Panc1 (cell line): ENCODE measurements around the gene ECHDC1. TPM values are rescaled to one million over a fixed set of nuclear protein-coding genes. Genes with fewer than 3 reads are reported as not detected.

Experiments
- ATAC-seq: fragments of 200-7000 bp; cut with Tn5 transposase; 2 replicates; pipeline ENCODE4 v1.9.1; 2020; ENCODE audit warnings: mild to moderate bottlenecking, moderate library complexity
- BruUV-seq: library from RNA; stranded (reverse); fragments of 400-500 nt; replicated peaks from 2 replicates; lab custom pipeline; 2021; lab: Mats Ljungman, UMichigan
- CTCF ChIA-PET: fragments of 300-600 bp; sonication (Branson Sonifier 250); formaldehyde crosslinking; loops from one replicate; lab custom pipeline; 2022; ENCODE audit warnings: antibody characterized with exemption; lab: Charles Lee
- POLR2A ChIA-PET: fragments of 300-600 bp; sonication (Branson Sonifier 250); formaldehyde crosslinking; loops from one replicate; lab custom pipeline; 2022; ENCODE audit warnings: antibody characterized with exemption; lab: Charles Lee
- DNase-seq: peaks from one replicate; pipeline ENCODE4 v3.0.0-alpha.2; 2010; ENCODE audit warnings: low read depth, low spot score
- H3K27ac ChIP-seq: 2 replicates; pipeline ENCODE4 v1.5.1; 2011; ENCODE audit warnings: mild to moderate bottlenecking, low read length, inconsistent platforms
- H3K27me3 ChIP-seq: fragments of 200-500 bp; sonication (Bioruptor generic); 2 replicates; pipeline ENCODE4 v1.6.0; 2014; ENCODE audit warnings: low read length, inconsistent platforms; ENCODE audit not compliant: control insufficient read depth, insufficient read depth
- H3K36me3 ChIP-seq: fragments of 200-500 bp; sonication (Bioruptor generic); 2 replicates; pipeline ENCODE4 v1.5.1; 2014; ENCODE audit warnings: inconsistent platforms, mild to moderate bottlenecking, low read length, moderate library complexity; ENCODE audit not compliant: control insufficient read depth, insufficient read depth
- H3K4me1 ChIP-seq: 2 replicates; pipeline ENCODE4 v1.5.1; 2011; ENCODE audit warnings: inconsistent platforms, mild to moderate bottlenecking, low read length, moderate library complexity; ENCODE audit not compliant: control insufficient read depth, insufficient read depth
- H3K4me3 ChIP-seq, 2 experiments: 2 replicates each; pipeline ENCODE4 v1.5.1; 2011 to 2012; ENCODE audit warnings: low read depth in 2 of 2, low read length in 2 of 2, mild to moderate bottlenecking in 2 of 2, inconsistent platforms in 1 of 2, moderate library complexity in 1 of 2
- H3K9me3 ChIP-seq: fragments of 200-500 bp; sonication (Bioruptor generic); 2 replicates; pipeline ENCODE4 v1.5.1; 2014; ENCODE audit warnings: low read depth, mild to moderate bottlenecking, inconsistent platforms, low read length, moderate library complexity; ENCODE audit not compliant: control insufficient read depth, insufficient read depth
- POLR2AphosphoS5 ChIP-seq: IDR thresholded peaks from 2 replicates; pipeline ENCODE4 v1.6.1; 2012; ENCODE audit warnings: mild to moderate bottlenecking, low read depth, low read length, moderate library complexity
- REST ChIP-seq, 2 experiments: IDR thresholded peaks; 2 replicates each; pipeline ENCODE4 v1.6.1; 2011 to 2012; ENCODE audit warnings: low read depth in 2 of 2, control low read depth in 1 of 2, low read length in 1 of 2, mild to moderate bottlenecking in 1 of 2, moderate library complexity in 1 of 2; ENCODE audit not compliant: insufficient read depth in 1 of 2
- SIN3A ChIP-seq: IDR thresholded peaks from 2 replicates; pipeline ENCODE4 v1.6.1; 2012; ENCODE audit warnings: low read depth, mild to moderate bottlenecking, low read length, moderate library complexity, borderline replicate concordance; ENCODE audit not compliant: insufficient read depth
- TCF7L2 ChIP-seq: IDR thresholded peaks from 2 replicates; pipeline ENCODE4 v1.6.1; 2011; ENCODE audit warnings: mild to moderate bottlenecking, low read depth, low read length, inconsistent platforms
- in situ Hi-C: cut with HindIII; loops from 2 replicates; pipeline ENCODE4 v1.10.0; 2016; ENCODE audit warnings: low sequenced_read_pairs, low pct_unique_long_range_greater_than_20kb
- intact Hi-C: fragments of 100-400 bp; cut with micrococcal nuclease; formaldehyde crosslinking; loops from one replicate; pipeline ENCODE4 v1.10.0; 2022; ENCODE audit not compliant: unreplicated experiment
- total RNA-seq: library from RNA; stranded (reverse); gene quantifications from one replicate; pipeline ENCODE4 v1.2.1, GENCODE V29; 2021; ENCODE audit not compliant: unreplicated experiment
- TF ChIP-seq, protein P1 (sequence below): fragments of 450-650 bp; IDR thresholded peaks from 2 replicates; pipeline ENCODE4 v1.5.1; 2017; ENCODE audit warnings: mild to moderate bottlenecking

ECHDC1 gene
- total RNA-seq, 1 experiment from 2014 or later, result 81.9 TPM

DNA sequence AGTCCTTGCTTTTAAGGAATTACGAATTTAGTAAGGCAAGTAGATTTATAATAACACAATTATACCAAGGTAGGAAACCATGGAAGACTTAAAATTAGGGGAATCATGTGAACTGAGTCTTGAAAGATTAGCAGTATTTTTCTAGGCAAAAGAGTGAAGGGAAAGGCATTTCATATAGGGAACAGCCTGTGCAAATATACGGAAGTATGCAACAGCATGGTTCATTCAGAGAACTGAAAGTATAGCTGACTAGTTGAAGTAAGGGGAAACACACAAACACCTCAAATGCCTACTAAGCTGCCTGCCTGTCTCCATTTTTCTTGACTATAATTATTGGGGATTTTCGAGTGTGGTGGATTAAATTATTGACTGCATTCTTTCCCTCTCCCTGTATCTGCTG, 39.0 kb upstream of the ECHDC1 start:
- DNase-seq (no peak), ATAC-seq (no peak)
- no peak overlapping the region for H3K4me3 ChIP-seq
- no TSS peak for BruUV-seq
- no peaks in the 10 kb centered on the region for H3K36me3 ChIP-seq
- POLR2A ChIA-PET, result no interaction called here
- H3K9me3 ChIP-seq, result no peaks in the 10 kb centered on the region
- intact Hi-C loops, result no loop called here
- H3K27me3 ChIP-seq, result no peaks in the 10 kb centered on the region
- TF ChIP-seq POLR2AphosphoS5 (no peak), REST (IDR thresholded peaks at IDR 0.05; ENCODE audit: insufficient read depth in 1 of 2, low read depth in 2 of 2, low read length in 1 of 2) (no peak), TCF7L2 (no peak), SIN3A (no peak)
- TF ChIP-seq, protein P1, sequence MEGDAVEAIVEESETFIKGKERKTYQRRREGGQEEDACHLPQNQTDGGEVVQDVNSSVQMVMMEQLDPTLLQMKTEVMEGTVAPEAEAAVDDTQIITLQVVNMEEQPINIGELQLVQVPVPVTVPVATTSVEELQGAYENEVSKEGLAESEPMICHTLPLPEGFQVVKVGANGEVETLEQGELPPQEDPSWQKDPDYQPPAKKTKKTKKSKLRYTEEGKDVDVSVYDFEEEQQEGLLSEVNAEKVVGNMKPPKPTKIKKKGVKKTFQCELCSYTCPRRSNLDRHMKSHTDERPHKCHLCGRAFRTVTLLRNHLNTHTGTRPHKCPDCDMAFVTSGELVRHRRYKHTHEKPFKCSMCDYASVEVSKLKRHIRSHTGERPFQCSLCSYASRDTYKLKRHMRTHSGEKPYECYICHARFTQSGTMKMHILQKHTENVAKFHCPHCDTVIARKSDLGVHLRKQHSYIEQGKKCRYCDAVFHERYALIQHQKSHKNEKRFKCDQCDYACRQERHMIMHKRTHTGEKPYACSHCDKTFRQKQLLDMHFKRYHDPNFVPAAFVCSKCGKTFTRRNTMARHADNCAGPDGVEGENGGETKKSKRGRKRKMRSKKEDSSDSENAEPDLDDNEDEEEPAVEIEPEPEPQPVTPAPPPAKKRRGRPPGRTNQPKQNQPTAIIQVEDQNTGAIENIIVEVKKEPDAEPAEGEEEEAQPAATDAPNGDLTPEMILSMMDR, result no peak
- no peak overlapping the region for H3K27ac ChIP-seq
- in situ Hi-C loops, result no loop called here
- H3K4me1 ChIP-seq, result no peaks in the 10 kb centered on the region
- CTCF ChIA-PET, result no interaction called here

- Histone ChIP-seq H3K4me1 (no peaks in the 10 kb centered on the region), H3K27ac (no peak overlapping the region), H3K36me3 (no peaks in the 10 kb centered on the region), H3K9me3 (no peaks in the 10 kb centered on the region), H3K27me3 (no peaks in the 10 kb centered on the region), H3K4me3 (no peak overlapping the region)
- TF ChIP-seq, protein P1, result no peak
- TF ChIP-seq REST (IDR thresholded peaks at IDR 0.05; ENCODE audit: insufficient read depth in 1 of 2, low read depth in 2 of 2, low read length in 1 of 2), result no peak
- TF ChIP-seq SIN3A, result no peak
- no peak for TF ChIP-seq POLR2AphosphoS5
- TF ChIP-seq TCF7L2, result no peak
- POLR2A ChIA-PET, result no interaction called here
- DNase-seq (no peak), ATAC-seq (no peak)
- BruUV-seq, result no TSS peak
- CTCF ChIA-PET, result no interaction called here
- in situ Hi-C loops (no loop called here), intact Hi-C loops (no loop called here)
Observed at GRCh38 chr6:127381384-127381783, 38.0 kb upstream of the ECHDC1 start.
